ENCODE measurements around the gene MYO15A. TPM values are rescaled to one million over a fixed set of nuclear protein-coding genes. Genes with fewer than 3 reads are reported as not detected.

MYO15A gene
- total and polyA plus RNA-seq, 2 of the 4 experiments (the other 2 are of a cell fraction): 0.18 to 1.1 TPM

DNA sequence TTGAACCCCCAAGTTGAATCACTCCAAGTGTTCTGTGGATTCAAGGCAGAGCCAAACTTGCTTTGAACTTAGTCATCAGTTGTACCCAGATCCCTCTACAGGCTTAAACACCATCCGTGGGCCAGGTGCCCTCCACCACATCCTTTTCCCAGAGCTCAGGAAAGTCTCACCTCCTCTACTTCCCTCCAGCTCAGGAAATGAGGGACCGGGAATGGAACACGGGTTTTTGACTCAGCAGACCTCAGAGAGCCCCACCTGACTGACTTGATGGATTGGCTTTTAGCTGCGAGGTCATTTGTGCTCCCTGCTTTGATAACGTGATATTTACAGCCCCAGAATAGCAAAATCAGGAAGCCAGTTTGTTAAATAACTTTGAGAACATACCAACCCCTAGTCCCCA is 49.3 kb upstream of the MYO15A start:
- no peak for ATAC-seq (ENCODE audit: low read depth)
- Histone ChIP-seq H2AK5ac (ENCODE audit: low read depth, low read length) (no peak overlapping the region), H3K4me3 (ENCODE audit: insufficient read depth, low read depth, low read length) (no peak overlapping the region), H4K5ac (ENCODE audit: low read depth, low read length) (no peak overlapping the region), H2BK15ac (ENCODE audit: low read depth, low read length) (no peak overlapping the region), H3K27ac (ENCODE audit: insufficient read depth, low read length) (no peak overlapping the region), H4K91ac (ENCODE audit: insufficient read depth, low read depth, low read length) (no peak overlapping the region), H3K9ac (ENCODE audit: low read depth, low read length) (no peak overlapping the region), H2BK5ac (ENCODE audit: low read depth, low read length, poor library complexity, severe bottlenecking) (no peak overlapping the region), H3K4me1 (ENCODE audit: control insufficient read depth, insufficient read depth, low read length) (no peaks in the 10 kb centered on the region), H2AK9ac (replicated peaks; ENCODE audit: low read depth, low read length, poor library complexity) (peak overlapping the region; percentile 45), H3K23ac (ENCODE audit: low read depth, low read length) (no peak overlapping the region), H2BK120ac (ENCODE audit: low read depth, low read length) (no peak overlapping the region), H3K4ac (ENCODE audit: low read depth, low read length) (no peak overlapping the region), H3K4me2 (ENCODE audit: low read depth, low read length) (no peak overlapping the region), H3K18ac (ENCODE audit: low read depth, low read length) (no peak overlapping the region), H4K20me1 (ENCODE audit: insufficient read depth, low read length) (no peaks in the 10 kb centered on the region), H4K8ac (ENCODE audit: low read depth in 2 of 2, low read length in 2 of 2) (no peak overlapping the region), H3K9me3 (ENCODE audit: control insufficient read depth, insufficient read depth, low read length) (no peaks in the 10 kb centered on the region), H2AFZ (replicated peaks; ENCODE audit: low read length, poor library complexity) (no peak overlapping the region), H3K9me1 (ENCODE audit: insufficient read depth, low read length) (no peaks in the 10 kb centered on the region), H3K36me3 (ENCODE audit: control insufficient read depth, insufficient read depth, low read length) (peaks cover 30% of the 10 kb centered on the region), H3K79me1 (ENCODE audit: low read depth in 1 of 2, low read length in 2 of 2) (no peaks in the 10 kb centered on the region; a peak in 1 of 4 replicates), H3K27me3 (ENCODE audit: control insufficient read depth, insufficient read depth, low read length) (no peaks in the 10 kb centered on the region), H2BK20ac (ENCODE audit: low read depth, low read length) (no peak overlapping the region), H3K56ac (ENCODE audit: extremely low read depth, insufficient read depth, low read length) (no peak overlapping the region), H3K14ac (replicated peaks; ENCODE audit: low read depth, low read length) (no peak overlapping the region)
- intact Hi-C loops (cut with micrococcal nuclease): no loop called here
- in situ Hi-C loops (cut with MboI; ENCODE audit: low sequenced_read_pairs): no loop called here
- dilution Hi-C loops (cut with HindIII; ENCODE audit: low sequenced_read_pairs, unreplicated experiment): no loop called here
- BruUV-seq (replicated peaks): no TSS peak
- POLR2A ChIA-PET (ENCODE audit: unreplicated experiment): no interaction called here
- no peak for DNase-seq
- TF ChIP-seq, protein P1, sequence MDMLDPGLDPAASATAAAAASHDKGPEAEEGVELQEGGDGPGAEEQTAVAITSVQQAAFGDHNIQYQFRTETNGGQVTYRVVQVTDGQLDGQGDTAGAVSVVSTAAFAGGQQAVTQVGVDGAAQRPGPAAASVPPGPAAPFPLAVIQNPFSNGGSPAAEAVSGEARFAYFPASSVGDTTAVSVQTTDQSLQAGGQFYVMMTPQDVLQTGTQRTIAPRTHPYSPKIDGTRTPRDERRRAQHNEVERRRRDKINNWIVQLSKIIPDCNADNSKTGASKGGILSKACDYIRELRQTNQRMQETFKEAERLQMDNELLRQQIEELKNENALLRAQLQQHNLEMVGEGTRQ (IDR thresholded peaks at IDR 0.05; ENCODE audit: low read depth, low read length): no peak
- TF ChIP-seq CHD1 (IDR thresholded peaks at IDR 0.05; ENCODE audit: low read depth, low read length) (no peak), POLR2A (IDR thresholded peaks at IDR 0.05; ENCODE audit: low read depth, low read length) (no peak), CEBPB (IDR thresholded peaks at IDR 0.05; ENCODE audit: low read depth, low read length) (no peak), MAFK (IDR thresholded peaks at IDR 0.05; ENCODE audit: low read depth, low read length) (no peak), SMC3 (IDR thresholded peaks at IDR 0.05; ENCODE audit: low read depth, low read length) (no peak), RCOR1 (IDR thresholded peaks at IDR 0.05; ENCODE audit: insufficient replicate concordance, low read length) (no peak), FOS (IDR thresholded peaks at IDR 0.05; ENCODE audit: low read depth, low read length) (no peak), RAD21 (IDR thresholded peaks at IDR 0.05; ENCODE audit: low read length) (no peak), BHLHE40 (IDR thresholded peaks at IDR 0.05; ENCODE audit: low read depth, low read length) (no peak), RFX5 (IDR thresholded peaks at IDR 0.05; ENCODE audit: low read depth, low read length) (no peak), MAZ (IDR thresholded peaks at IDR 0.05; ENCODE audit: borderline replicate concordance, low read depth, low read length) (no peak), MXI1 (IDR thresholded peaks at IDR 0.05; ENCODE audit: borderline replicate concordance, low read depth, low read length) (no peak), NFE2L2 (IDR thresholded peaks at IDR 0.05; ENCODE audit: low read depth, low read length) (no peak)
- TF ChIP-seq, protein P2, sequence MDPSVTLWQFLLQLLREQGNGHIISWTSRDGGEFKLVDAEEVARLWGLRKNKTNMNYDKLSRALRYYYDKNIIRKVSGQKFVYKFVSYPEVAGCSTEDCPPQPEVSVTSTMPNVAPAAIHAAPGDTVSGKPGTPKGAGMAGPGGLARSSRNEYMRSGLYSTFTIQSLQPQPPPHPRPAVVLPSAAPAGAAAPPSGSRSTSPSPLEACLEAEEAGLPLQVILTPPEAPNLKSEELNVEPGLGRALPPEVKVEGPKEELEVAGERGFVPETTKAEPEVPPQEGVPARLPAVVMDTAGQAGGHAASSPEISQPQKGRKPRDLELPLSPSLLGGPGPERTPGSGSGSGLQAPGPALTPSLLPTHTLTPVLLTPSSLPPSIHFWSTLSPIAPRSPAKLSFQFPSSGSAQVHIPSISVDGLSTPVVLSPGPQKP (IDR thresholded peaks at IDR 0.05; ENCODE audit: borderline replicate concordance, low read depth, low read length): no peak
- TF ChIP-seq, protein P3, sequence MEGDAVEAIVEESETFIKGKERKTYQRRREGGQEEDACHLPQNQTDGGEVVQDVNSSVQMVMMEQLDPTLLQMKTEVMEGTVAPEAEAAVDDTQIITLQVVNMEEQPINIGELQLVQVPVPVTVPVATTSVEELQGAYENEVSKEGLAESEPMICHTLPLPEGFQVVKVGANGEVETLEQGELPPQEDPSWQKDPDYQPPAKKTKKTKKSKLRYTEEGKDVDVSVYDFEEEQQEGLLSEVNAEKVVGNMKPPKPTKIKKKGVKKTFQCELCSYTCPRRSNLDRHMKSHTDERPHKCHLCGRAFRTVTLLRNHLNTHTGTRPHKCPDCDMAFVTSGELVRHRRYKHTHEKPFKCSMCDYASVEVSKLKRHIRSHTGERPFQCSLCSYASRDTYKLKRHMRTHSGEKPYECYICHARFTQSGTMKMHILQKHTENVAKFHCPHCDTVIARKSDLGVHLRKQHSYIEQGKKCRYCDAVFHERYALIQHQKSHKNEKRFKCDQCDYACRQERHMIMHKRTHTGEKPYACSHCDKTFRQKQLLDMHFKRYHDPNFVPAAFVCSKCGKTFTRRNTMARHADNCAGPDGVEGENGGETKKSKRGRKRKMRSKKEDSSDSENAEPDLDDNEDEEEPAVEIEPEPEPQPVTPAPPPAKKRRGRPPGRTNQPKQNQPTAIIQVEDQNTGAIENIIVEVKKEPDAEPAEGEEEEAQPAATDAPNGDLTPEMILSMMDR (conservative IDR thresholded peaks at IDR 0.05; ENCODE audit: low read depth, low read length): no peak
- CTCF ChIA-PET: interaction anchor here (0.5 kb wide), 1 partner anchor 9 kb away, joined by 4 read pairs; no protein-coding TSS in a partner anchor
- WGBS, 2 experiments (ENCODE audit: extremely low coverage in 2 of 2, insufficient read length in 1 of 2): 51% methylated on average over 2 of the region's 5 CpGs; no CpG with 5 or more reads in 1 of the 2 experiments
